ENCODE measurements around the gene PHF3.

Gene PHF3

DNA sequence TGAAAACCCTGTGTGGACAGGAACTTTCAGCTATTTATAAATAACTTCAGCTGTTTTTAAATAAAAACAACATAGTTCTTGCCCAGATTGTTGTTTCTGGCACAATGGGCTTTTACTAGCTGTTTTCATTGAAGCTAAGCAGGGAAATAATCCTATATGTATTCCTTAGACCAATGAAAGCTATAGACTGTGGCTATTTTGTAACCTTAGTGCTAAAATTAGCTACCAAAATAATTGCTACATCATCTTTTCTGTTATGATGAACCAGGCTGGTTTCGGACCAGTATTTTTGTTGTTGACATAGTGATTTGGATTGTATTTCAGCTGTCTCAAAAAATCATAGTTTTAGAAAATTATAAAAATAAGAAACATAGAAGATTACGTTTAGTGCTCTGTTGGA is 13.7 kb downstream of the PHF3 start:
- DNase-seq (ENCODE audit: low spot score), result no peak

DNA sequence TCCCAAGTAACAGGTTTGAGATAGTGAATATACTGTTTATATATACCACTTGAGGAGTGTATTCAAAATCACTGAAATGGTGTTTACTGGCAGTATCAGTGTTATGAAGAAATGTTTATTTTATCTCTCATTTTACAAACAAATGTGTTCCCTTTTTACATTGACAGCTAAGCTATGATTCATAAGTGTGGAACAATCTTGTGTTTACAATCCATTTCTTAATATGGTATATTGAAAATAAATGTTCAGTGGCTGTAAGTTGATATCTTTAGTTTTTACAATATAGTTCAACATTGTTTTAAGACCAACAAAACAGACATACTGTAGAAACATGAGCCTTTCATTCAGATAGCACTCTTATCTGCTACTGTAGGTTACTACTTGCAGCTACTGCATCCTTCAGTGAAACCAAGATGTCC is 14.3 kb downstream of the PHF3 start:
- no peak for DNase-seq (ENCODE audit: low spot score)

DNA sequence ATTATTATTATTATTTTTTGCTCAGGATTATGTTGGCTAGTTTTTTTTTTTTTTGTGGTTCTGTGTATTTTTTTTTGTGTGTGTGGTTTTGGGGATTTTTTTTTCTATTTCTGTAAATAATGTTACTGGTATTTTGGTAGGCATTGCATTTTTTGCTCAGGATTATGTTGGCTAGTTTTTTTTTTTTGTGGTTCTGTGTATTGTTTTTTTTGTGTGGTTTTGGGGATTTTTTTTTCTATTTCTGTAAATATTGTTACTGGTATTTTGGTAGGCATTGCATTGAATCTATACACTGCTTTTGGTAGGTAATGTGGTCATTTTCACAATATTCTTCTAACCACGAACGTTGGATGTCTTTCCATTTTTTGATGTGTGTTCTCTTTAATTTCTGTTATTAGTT is 17.4 kb downstream of the PHF3 start:
- no peak for DNase-seq (ENCODE audit: low spot score)

DNA sequence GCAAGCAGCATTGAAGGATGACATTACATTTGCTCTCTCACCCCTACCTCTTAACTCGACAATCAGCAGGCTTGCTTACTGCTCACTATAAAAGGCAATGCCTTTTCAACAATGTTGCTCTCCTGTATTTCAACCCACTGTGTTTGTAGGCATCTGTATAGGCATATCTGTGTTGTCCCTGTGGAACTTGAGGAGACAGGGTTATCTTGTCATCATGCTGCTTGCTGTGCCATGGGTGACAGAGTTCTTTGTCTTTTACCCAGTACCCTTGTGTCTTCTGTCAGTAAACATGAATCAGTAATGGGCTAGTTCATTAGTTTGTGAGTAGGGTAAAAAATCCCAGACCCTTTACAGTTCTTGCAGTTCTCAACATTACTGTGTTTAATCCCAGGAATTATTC is 25.2 kb downstream of the PHF3 start:
- no peak for DNase-seq (ENCODE audit: low spot score)

DNA sequence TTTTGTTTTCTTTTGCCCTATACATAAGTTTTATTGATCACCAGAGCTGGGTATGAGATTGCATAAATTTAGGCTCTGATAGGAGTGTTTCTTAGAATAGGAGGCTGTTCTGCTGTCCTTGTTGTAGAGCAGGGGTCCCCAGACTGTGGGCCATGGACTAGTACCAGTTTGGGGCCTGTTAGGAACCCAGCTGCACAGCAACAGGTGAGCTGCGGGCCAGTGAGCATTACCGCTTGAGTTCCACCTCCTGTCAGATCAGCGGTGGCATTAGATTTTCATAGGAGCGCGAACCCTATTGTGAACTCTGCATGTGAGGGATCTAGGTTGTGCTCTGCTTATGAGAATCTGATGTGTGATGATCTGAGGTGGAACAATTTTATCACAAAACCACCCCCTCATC is 26.2 kb downstream of the PHF3 start:
- DNase-seq (ENCODE audit: low spot score), result no peak

DNA sequence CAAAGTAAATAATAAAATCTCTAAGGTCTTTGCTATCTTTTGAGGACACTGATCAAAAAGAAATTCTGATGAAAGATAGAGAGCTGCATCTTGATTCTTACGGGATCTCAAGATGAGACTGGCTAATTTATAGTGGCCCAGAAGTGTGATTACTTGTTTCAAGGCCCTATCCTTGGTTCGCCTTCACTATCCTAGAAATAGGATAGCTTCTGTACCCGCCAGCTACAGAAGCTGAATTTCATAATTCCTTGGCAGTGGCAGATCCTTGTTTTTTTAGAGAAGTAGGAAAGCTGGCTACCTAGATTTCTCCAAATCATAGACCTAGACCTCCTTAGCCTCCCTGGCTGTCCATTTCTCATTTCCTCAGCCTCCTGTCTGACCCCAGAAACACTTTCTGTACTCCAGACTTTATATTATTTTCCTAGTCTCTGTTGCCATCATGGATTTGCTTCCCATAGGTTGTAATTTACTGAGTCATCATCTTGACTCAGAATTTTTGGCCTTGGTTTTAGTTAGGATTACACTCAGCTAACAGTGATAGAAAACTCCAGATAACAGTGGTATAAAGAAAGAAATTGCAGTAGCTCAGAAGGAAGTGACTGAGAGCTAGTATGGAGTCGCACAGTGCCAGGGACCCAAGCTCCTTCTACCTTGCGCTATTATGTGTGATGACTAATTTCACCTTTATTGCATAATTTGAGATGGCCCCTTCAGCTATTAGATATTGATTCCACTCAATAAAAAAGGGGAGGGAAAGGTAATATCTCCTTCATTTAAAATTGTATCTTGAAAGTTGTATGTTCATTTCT is 27.7 kb downstream of the PHF3 start:
- DNase-seq (ENCODE audit: low spot score), result peak; percentile 50

DNA sequence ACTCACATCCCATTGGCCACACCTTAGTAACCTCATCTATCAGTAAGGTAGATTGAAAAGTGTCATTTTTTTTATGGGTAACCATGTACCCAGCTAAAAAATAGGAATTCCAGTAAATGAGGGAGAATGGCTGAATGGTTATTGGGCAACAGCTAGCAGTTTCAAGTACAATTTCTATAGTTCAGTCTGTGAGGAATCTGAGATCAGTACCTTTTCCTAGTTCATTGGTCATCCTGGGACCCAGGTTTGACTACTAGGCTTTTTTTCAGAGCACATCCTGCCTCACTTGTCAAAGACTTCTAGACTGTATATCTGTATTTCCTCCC is 28.3 kb downstream of the PHF3 start:
- no peak for DNase-seq (ENCODE audit: low spot score)

DNA sequence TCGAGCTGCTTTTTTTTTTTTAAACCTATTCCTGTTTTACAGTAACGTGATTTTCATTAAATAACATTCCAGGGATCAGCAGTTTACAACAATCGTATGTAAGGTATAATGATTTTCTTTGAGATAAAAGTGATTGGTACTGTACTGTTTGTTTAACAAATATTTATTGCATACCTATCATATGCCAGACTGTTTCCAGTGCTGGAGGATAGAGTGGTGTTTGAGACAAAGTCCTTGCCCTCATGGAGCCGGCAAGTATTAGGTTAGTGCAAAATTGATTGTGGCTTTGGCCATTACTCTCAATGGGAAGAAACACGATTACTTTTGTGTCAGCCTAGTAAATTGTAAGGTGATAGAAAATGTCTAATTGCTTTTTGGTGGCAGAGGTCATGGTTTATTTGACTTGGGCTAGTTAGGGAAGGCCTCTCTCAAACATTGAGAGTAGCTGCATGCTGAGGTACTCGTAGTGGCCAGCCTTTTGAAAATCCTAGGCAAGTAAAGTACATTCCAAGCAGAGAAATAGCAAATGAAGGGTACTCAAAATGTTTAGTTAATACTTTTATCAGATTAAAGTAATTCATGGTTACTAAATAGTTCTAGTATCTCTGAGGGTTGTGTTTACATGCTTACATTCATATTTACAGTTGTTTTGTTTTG is 35.6 kb downstream of the PHF3 start:
- no peak for DNase-seq (ENCODE audit: low spot score)

DNA sequence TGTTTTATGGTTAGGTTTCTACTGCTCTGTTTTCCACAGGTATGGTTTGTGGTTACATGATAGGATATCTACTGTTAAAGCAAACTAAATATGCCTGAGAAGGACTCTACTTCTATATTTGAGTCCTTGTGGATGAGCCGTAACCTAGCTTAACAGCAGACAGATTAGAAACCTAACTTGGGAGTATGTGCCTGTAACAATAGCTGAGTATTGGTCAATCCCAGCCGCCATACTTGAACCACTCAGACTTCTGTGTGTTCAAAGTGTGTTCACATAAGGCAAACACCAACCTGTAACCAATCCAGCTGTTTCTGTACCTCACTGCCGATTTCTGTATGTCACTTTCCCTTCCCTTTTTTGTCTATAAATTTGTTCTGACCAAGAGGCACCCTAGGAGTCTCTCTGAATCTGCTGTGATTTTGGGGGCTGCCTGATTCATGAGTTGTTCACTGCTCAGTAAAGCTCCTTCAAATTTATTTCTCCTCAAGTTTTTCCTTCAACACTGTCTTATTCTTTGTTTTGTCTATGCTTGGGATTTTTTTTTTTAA is 37.1 kb downstream of the PHF3 start:
- no peak for DNase-seq (ENCODE audit: low spot score)

DNA sequence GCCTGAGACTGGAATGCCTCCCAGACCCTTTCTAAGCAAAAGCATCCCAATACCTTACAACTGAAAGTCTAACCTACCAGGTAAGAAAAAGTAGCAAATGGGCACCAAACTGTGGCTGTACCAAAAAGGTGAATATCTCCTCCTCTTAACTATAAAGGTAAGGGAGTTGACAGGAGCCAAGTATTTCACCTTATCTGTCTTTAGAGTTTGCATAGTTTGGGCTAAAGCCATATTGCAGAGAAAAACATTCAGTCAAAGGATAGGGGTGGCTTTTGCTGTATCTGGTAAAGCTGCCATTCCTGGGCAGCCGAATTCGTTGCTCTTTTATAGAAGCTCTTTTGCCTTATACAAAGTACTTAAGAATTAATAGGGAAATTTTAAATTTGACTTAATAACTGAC is 38.1 kb downstream of the PHF3 start:
- DNase-seq (ENCODE audit: low spot score), result no peak

DNA sequence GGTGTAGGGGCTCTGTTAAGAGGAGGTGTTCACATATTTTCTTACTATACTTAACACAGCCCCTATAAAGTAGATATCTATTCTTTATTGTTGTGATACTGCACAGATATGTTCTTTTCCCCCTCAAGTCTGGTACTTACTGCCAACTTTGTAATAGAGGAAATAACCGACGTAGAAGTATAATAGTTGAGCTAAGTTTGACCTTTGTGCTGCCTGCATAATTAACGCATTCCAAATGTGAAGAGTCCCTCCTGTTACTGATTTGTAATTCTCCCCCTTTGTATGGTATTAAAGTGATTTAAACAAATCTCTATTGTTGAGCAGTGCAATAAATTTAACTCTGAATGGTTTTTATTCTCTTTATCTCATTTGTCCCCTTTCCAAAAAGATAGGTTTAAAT is 39.0 kb downstream of the PHF3 start:
- DNase-seq (ENCODE audit: low spot score), result no peak

DNA sequence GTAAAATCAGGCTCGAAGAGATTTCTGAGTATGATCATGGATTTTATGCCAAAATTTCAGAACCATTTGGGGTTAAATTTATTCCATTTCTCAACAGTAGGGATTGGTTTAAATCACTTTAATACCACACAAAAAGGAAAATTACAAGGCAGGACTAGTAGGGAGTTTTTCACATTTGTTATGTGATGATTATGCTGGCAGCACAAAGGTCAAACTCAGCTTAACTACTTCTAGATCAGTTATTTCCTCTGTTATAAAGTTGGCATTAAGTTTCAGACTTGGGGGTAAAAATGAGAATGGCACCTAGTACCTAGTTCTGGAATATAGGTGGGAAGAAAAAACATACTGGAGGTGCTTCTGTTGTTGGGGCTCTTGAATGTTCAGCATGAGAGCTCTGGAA is 39.5 kb downstream of the PHF3 start:
- DNase-seq (ENCODE audit: low spot score), result no peak

DNA sequence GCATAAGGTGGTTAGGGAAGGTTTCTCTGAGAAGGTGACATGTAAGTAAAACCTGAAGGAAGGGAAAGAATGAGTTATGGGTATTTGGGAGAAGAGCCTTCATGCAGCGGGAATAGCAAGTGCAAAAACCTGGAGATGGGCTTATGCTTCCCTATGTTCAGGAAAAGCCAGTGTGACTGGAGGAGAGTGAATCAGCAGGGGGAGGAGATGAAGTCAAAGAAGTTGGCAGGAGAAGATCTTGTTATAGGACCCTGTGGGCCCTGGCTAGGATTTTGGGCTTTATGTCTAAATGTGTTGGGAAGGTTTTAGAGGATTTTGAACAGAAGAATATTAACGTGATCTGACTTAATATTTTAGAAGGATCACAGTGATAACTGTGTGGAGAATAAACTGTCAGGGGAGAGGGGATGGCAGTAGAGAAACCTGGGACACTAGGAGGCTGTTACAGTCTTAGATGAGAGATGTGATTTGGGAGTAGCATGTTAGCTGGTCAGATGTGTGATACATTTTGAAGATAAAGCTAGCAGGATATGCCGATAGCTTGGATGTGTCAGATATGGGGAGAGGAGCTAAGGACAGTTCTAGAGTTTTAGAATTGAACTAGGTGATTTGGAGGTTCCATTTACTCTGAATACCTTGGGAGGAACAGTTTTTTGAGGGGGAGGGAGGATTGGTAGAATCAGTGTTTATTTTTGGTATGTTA is 41.0 kb downstream of the PHF3 start:
- DNase-seq (ENCODE audit: low spot score), result no peak

DNA sequence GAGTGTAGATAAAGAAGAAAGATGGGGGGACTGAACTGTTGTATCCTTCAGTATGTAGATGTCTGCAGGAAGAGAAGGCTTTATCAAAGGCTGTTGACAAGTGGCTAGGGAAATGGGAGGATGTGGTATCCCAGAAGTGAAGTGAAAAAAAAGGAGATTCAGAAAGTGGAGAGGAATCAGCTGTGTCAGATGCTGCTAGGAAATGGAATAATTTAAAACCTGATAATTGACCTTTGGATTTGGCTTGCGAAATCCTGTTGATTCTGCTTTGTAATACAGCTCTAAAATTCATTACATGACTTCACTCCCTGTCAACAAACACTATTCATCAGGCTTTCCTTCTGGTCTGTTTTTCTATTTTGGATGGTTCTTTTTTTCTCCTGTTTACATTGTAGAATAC is 41.7 kb downstream of the PHF3 start:
- no peak for DNase-seq (ENCODE audit: low spot score)

DNA sequence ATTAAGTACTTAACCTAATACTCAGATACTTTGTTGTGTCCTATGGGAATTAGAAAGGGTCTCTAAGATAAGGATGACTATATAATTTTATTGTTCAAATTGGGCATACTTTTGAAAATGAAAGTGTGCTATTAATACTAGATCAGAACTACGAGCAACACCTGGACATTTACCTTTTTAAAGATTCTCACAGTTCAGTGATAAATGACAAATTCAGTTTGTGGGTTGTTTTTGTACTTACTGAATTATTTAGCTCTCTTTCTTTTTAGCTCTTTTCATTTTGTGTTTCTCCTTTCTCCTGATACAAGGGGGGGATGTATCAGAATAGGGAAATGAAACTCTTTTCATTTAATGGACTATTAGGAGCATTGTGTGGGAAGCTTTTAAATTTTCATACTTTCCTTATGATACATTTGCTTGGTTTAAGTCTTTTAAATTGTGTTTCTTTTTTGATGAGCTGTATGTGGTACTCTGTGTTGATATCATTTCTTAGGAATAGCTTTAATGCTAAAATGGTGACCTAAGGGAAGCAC is 47.5 kb downstream of the PHF3 start:
- DNase-seq (ENCODE audit: low spot score), result no peak

DNA sequence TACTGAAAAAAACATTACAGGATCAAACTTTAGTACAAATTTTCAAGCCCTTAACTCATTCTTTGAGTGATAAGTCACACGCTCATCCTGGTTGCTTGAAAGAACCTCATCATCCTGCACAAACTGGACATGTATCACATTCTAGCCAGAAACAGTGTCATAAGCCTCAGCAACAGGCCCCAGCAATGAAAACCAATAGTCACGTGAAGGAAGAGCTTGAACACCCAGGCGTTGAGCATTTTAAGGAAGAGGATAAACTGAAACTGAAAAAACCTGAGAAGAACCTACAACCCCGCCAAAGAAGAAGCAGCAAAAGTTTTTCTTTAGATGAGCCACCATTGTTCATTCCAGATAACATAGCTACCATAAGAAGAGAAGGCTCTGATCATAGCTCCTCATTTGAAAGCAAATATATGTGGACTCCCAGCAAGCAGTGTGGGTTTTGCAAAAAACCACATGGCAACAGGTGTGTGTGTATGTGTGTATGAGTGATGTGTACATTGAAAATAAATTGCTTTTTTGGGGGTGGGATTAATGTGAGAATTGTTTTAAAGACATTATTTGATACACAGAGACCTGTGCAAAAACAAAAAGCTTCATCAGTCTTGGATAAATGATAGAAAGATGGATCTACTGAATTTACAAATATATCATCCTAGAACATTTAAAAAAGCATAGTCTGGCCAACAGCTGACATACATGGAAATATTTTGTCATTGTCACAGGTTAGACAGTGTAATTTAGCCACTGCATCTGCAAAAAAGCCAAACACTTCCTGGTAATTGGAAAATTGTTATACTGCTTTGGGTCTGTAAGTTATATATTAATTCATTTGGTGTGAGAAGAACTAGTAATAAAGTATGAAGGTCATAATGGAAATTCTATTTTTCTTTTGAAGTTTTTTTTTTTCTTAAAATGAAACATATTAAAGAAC is 50.1 kb downstream of the PHF3 start:
- no peak for DNase-seq (ENCODE audit: low spot score)

DNA sequence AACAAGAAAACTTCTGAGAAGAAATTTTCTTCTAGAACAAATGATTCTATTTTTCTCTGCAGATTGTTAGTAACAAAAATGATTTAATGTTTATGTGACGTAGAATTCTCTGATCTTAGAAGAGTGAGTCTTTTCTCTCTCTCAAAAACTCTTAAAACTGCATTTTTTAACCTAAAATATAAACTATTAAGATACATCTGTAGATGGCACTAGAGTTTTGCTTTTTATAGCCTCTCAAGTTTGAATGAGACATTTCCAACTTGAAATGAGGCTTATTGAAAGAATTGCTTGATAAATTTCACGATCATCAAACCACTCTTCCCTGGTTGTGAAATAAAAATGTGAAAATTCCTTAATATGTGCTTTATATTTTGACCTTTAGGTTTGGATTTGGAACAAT is 53.8 kb downstream of the PHF3 start:
- DNase-seq (ENCODE audit: low spot score), result no peak

DNA sequence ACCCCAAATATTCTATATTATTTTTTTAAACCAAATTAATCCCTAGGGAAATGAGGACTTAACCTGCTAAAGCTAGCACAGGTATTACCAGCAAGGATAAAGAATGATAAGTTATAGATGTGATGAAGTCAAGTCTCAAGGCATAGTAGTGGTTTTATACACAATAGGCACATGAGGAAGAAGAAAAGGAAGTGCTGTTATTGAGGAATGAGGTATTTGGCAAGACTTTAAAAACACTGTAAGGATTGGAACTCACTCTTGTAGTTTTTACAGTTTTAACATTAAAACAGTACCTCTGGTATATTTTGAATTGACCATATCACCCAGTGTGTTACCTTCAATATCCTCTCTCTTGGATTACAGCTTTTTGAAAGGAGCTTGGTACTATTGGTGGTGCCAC is 54.6 kb downstream of the PHF3 start:
- DNase-seq (ENCODE audit: low spot score), result no peak

DNA sequence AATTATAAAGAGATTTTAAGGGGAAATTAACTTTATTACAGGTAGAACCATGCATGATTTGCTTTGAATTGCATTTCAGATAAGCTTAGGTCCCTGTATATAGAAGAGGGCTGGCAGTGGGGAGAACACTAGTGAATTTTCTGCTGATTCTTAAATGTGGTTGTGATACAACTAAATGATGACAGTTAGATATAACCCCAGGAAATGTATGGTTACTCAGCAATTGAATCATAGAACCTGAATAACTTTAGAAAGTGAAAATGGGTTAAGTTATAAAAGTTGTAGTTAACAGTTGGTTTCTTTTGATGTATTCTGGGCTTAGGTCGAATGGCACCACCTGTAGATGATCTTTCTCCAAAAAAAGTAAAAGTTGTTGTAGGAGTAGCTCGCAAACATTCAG is 70.1 kb downstream of the PHF3 start:
- no peak for DNase-seq (ENCODE audit: low spot score)

DNA sequence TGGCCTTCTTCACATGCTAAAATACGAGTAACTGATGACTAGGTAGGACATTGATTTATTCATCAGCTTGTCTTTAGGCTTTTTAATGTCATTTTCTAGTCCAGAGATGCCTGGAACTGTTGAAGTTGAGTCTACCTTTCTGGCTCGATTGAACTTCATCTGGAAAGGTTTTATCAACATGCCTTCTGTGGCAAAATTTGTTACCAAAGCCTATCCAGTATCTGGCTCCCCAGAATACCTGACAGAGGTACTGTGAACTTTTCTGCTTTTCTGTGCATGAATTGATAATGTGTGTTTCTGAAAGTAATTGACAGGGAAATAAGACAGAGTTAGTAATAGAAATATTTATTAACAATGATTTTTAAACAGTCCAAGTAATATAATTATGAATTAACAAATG is 71.0 kb downstream of the PHF3 start:
- DNase-seq (ENCODE audit: low spot score), result no peak

DNA sequence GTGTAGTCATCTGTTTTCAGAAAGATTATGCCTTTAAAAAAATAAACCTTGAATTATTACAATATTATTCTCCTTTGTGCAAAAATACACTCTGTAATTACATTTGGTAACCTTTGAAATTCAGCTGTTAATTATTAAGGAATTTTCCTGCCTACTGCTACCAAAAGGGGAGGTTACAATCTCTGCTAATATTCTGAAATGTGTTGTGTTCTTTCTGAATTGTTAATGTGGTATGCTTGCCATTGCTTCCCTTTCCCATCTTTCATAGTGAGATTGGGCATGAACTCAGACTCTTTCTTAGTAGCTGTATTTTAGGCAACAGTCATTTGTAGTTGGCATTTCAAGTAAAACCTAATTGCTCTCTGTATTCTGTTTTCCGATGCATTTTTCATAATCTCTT is 73.0 kb downstream of the PHF3 start:
- DNase-seq (ENCODE audit: low spot score), result no peak

DNA sequence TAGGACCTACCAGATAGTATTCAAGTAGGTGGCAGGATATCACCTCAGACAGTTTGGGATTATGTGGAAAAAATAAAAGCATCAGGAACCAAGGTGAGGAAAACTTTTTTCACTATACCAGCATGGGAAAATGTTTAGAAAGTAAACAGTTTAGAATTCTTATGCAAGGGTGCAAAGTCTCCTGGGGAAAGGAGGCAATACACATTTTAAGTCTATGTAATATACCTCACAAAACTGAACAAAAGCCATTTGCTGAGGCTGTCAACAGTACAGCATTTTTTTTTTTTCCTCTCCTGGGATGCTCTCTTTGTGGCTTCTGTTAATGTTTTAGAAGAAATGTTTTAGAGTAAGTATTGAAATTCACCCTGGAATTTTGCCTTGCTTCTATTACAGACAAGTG is 73.5 kb downstream of the PHF3 start:
- DNase-seq (ENCODE audit: low spot score), result no peak

All from hematopoietic multipotent progenitor cell treated with erythropoietin and hydrocortisone succinate and interleukin-3 and kit ligand, for 17 days (in vitro differentiated cells).